Measurements from ENCODE around the gene HOXA10.
A peak's percentile ranks its signal among the peaks of the same experiment; 100 is the strongest.

HOXA10 gene

GRCh38 chr7:27173956-27174873 is at the start of gene HOXA10:
Gene HOXA10 (minus strand): TSS chr7:27174320. CDS start chr7:27174306, 14 bp downstream.
- DNase-seq (ENCODE audit: low spot score), result no peak

DNA sequence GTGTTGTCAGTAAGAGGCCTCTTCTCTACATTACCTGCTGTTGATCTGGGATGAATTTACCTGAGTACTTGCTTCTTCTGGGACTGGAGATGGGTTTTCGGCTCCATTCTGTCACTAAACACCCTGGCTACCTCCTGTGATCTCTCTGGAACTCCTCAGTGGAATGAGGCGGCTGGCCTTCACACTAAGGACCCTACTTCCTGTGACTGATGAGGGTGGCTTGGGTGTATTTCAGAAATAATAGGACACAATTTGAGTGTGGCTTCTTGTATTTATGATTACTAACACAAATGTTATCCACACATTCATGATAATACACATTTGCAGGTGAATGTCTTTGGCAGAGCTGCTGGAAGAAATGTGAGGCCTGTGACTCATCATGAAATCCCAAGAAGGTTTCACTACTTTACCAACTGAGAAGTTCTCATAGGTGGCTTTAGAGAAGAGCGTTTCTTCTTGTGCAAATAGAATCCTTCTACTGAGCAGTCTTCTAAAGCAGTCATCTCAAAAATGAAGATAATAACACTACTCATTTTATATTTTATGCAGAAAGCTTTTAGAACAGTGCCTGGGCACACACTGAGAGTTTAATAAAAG is 47.2 kb upstream of the HOXA10 start:
- DNase-seq (ENCODE audit: low spot score), result no peak

DNA sequence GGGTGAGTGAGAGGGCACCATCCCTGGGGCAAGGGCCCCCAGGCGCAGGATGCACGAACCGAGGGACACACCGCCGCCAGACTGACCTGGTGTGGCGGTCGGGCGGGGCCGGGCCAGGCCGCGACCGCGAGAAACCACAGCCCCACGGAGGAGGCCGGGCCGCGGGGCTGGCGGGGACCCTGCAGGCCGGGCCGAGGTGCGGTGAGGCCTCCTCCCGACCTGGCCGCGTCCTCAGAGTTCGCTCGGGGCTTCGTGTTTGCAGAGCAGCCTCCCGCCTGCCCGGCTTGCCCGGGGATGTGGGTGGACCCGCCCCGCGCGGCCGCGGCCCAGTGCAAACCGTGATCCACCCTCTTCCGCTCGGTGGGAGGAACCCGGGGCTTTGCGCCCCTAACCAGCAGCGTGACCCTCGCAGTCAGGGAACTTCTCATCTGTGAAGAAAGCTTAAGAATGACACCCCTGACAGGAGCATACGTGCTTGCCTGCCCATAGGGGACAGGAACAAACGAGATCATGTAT is 46.4 kb upstream of the HOXA10 start:
- DNase-seq (ENCODE audit: low spot score), result no peak

DNA sequence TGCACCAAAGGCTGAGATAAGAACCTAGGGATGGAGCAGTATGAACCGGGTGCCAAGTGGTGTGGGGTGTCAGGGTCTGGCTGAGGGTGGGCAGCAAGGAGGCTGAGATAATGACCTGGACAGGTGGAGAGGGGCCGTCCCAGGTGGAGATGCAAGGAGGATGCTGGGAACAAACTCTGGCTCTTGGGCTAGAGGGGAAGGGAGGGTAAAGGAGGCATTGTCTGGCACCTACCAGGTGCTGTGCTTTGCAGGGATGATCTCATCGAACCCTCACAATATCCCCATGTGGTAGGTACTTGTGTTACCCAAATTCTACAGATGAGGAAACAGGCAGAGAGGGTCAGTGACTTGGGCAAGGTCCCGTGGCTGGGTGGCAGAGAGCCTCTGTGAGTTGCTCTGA is 45.7 kb upstream of the HOXA10 start:
- DNase-seq (ENCODE audit: low spot score), result no peak

- DNase-seq (ENCODE audit: low spot score), result no peak
Measured at GRCh38 chr7:27217951-27218350, 43.8 kb upstream of the HOXA10 start.

DNA sequence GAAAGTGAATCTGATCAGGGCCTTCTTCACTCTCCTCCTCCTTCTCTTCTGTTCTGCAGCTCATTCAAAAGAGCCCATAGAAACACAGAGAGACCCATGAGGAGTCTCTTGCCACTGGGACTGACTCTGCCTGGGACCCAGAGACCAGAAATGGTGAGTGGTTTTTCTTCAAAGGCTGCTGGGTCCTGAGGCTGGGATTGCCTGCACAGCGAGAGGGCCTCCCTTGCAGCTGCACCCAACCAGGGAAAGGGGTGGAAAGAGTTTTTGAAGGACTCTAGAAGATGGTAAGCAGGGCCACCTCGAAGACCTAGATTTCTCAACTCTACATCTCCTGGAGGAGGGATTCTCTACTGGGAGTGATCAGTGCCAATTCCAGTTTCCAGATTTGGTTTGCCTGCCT is 41.2 kb upstream of the HOXA10 start:
- DNase-seq (ENCODE audit: low spot score), result no peak

- DNase-seq (ENCODE audit: low spot score), result no peak
Measured at GRCh38 chr7:27214239-27214950, 40.3 kb upstream of the HOXA10 start.

- DNase-seq (ENCODE audit: low spot score), result no peak
Measured at GRCh38 chr7:27213433-27214238, 39.5 kb upstream of the HOXA10 start.

DNA sequence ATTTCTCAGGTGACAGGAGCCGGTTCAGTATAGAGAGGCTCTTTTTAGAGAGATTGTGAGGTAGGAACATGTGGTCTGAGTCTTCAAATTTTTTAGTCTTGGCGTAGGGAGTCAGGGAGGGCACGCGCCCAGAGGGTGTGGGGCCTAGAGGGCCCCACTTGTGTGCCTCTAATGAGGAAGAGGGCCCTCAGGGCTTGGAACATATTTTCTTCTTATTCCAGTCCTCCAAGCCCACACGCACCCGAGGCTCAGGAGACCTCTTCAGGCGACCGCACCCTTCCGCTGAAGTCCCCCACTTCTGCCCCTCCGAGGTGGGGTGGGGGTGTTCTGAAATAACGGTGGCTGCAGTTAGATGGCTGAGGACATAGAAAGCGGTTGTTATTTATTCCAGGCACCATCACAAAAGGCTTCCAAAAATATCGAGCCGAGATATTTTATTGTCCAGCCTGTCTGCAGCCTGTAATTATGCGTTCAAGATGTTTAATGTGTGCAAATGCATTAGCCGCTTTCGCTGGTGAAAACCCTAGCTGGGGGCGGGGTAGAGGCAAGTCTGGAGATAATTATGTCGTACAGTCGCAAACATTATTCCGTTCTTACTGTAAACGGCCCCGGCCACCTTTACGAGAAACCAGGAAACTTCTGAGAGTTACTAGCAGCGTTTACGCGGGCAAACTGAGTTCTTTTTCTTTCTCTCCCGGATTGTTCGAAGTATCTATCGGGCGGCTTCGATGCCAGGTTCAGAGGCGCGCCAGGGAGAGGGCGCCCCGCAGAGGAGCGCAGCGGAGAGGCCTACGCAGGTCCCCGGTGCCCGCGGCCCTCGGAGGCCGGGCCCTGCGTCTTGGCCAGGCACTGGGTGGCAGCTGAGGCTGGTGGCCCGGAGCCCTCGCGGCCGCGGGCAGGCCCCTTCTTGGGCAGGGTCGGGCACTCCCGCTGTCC is 38.6 kb upstream of the HOXA10 start:
- DNase-seq (ENCODE audit: low spot score), result no peak

- DNase-seq (ENCODE audit: low spot score), result no peak
Measured at GRCh38 chr7:27211764-27212204, 37.7 kb upstream of the HOXA10 start.

GRCh38 chr7:27211084-27211446 is 36.9 kb upstream of the HOXA10 start:
- DNase-seq (ENCODE audit: low spot score), result no peak

- peak; percentile 27 for DNase-seq (ENCODE audit: low spot score)
Measured at GRCh38 chr7:27210441-27211083, 36.4 kb upstream of the HOXA10 start.

GRCh38 chr7:27209933-27210440 is 35.9 kb upstream of the HOXA10 start:
- no peak for DNase-seq (ENCODE audit: low spot score)

- no peak for DNase-seq (ENCODE audit: low spot score)
Measured at GRCh38 chr7:27208998-27209397, 34.9 kb upstream of the HOXA10 start.

GRCh38 chr7:27207348-27207985 is 33.3 kb upstream of the HOXA10 start:
- no peak for DNase-seq (ENCODE audit: low spot score)

- DNase-seq (ENCODE audit: low spot score), result no peak
Measured at GRCh38 chr7:27205325-27206280, 31.5 kb upstream of the HOXA10 start.

- no peak for DNase-seq (ENCODE audit: low spot score)
Measured at GRCh38 chr7:27204851-27205322, 30.8 kb upstream of the HOXA10 start.

DNA sequence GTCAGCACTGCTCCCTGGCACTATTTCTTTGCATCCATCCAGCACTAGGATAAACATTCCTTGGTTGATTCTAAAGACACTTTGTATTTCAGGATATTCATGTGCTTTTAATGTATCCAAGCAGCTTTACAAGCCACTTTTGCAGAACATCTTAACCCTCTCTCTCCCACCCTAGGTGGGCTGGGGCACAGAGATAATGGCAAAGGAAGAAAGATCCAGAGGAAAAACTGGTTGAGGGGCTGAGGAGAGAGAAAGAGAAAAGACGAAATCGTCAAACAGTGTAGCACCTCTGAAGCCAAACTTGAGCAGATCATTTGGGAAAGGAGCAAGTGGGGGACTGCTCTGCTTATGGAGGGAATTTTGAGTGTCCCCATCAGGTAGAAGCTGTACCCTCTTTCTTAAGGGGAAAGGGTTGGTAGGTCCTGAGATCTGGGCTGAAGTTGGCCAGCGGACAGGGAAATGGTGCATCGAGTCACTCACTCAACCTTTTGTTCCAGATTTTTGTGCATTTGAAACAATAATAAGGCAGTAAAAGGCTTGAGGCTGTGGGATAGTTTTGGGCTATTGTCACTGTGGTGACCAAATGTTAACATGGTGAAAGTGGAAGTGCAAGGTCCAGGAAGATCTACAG is 30.0 kb upstream of the HOXA10 start:
- no peak for DNase-seq (ENCODE audit: low spot score)

Data from CD4-positive, alpha-beta T cell treated with Interleukin-2 at 100 ng/mL for 4 hours (primary cell).